GM18498 (cell line): ENCODE results near the gene CEP120.
"Not testable (repeated sequence)": the region's sequence is repeated elsewhere in the genome, so short reads cannot be mapped to it uniquely, and the experiment has no call there.

ENCODE experiments used
- ATAC-seq: cut with Tn5 transposase; IDR thresholded peaks from one replicate; pipeline ENCODE4 v1.9.1; 2021; ENCODE audit warnings: mild to moderate bottlenecking, moderate library complexity; ENCODE audit not compliant: unreplicated experiment

Gene CEP120

DNA sequence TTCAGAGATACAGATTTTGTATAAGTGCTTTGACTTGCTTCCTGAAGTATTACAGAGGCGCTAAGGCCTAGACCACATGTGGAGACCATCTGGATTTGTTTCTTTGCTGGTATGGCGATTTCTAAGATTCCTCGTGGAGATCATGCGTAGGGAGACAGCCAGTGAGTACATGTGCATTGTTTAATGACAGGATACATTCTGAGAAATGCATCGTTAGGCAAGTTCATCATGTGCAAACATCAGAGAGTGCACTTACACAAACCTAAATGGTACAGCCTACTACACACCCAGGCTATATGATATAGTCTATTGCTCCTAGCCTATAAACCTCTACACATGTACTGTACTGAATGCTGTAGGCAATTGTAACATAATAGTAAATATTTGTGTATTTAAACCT, 16.5 kb upstream of the CEP120 start:
- no peak for ATAC-seq

DNA sequence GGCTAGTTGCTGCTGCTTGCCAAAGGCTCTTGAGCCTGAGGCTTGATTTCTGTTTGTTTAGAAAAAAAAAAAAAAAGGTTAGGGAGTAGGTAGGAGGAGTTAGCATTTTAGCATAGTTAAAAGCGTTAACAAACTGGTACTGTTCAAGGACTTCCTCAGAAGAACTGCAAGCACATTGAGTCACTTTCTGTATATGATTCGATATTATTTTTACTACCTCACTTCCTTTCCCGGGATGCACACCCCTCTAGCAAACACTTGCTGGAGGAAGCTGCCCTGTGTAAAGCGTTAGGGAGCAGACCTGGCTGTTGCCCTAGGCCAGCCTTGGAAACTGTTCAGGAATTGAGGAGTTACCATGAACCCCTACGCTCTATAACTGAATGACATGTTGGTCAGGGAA, 15.7 kb upstream of the CEP120 start:
- peak; percentile 68 for ATAC-seq

DNA sequence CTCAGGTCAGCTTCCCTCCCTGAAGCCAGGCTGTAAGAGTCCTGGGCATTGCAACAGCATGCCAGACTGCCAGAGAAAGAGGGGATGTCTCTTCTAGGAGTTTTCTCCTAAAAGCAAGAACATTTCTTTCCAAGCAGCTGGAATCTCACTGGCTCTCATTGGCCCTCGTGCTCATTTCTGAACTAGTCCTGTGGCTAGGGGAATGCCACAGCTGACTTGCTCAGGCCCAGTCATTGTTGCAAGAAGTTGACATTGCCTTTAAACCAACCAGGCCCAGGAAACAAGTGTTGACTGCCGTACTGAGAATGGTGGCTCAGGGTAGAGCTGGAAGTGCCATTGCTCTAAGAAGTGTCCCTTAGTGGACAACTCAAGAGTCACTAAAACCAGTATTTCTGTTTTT, 15.0 kb upstream of the CEP120 start:
- ATAC-seq: peak; percentile 79

DNA sequence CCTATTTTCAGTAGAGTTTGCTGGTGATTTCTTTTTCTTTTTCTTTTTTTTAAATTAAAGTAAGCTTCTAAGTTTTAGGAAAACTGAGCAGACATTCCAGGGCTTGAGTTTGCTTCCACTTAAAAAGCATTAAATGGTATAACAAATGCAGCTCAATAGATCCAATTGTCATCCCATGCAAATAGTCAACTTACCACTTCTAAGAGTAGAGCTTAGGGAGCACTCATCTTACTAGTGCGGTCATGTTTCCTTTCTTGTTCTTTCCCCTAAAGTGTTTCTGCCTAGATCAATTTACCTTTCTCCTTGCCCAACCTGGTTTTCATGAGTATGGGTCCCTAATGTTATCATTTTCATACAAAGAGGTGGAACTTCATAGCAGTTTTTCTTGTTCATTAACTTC, 13.0 kb upstream of the CEP120 start:
- no peak for ATAC-seq

DNA sequence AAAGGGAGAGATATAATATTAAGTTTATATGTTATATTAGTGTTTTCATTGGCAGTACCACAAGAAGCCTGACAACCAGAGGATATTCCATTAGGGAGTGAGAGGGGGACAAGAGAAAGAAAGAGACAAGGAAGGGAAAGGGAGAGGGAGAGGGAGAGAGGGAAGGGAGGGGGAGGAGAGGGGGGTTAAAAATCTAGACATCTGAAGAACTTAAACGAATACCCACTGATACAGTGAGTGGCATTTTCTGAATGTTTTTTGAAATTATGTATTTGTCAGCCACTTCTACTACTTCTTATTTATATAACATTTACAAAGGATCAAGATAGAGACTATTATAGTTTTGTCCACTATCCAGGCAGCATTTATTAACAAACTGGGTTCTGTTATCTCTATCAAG, 11.6 kb upstream of the CEP120 start:
- no peak for ATAC-seq

DNA sequence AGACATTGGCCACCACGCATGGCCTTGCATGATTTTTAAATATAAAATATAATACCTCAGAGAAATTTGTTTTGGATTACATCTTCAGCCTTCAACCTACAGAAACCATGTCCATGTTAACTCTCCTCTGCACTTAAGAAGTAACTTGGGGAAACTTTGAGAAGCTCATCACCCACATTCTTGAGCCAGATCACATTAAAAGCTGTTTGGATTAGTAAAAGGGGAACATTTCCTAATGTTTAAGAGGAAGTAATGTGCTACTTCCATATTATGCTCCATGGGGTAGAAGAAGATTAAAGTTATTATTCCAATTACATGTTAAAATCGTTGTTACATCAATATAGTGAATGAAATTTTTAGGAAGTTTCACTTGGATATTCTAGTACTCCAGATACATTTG, 10.4 kb upstream of the CEP120 start:
- no peak for ATAC-seq

DNA sequence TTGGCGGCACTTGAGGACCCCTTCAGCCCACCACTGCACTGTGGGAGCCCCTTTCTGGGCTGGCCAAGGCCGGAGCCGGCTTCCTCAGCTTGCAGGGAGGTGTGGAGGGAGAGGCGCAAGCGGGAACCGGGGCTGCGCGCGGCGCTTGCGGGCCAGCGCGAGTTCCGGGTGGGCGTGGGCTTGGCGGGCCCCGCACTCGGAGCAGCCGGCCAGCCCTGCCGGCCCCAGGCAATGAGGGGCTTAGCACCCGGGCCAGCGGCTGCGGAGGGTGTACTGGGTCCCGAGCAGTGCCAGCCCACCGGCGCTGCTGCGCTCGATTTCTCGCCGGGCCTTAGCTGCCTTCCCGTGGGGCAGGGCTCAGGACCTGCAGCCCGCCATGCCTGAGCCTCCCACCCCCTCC, 7.2 kb upstream of the CEP120 start:
- not testable (repeated sequence) for ATAC-seq

DNA sequence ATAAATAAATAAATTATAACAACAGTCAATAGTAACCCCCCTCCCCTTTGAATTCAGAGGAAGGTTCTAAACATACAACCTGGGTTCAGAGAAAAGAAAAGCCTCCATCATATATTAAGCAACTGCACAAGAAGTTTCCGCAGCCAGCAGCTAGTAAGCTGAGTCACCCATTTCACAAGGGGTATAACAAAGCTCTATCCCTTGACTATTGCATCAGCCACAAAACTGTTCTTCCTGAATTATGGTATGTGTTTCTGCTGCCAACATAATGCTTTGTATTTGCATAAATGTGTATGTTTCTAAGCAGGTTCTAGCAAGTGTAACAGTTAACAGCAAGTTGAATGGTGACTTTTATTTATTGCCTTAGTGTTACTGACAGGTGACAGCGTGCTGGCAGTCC, 6.8 kb upstream of the CEP120 start:
- ATAC-seq: no peak

DNA sequence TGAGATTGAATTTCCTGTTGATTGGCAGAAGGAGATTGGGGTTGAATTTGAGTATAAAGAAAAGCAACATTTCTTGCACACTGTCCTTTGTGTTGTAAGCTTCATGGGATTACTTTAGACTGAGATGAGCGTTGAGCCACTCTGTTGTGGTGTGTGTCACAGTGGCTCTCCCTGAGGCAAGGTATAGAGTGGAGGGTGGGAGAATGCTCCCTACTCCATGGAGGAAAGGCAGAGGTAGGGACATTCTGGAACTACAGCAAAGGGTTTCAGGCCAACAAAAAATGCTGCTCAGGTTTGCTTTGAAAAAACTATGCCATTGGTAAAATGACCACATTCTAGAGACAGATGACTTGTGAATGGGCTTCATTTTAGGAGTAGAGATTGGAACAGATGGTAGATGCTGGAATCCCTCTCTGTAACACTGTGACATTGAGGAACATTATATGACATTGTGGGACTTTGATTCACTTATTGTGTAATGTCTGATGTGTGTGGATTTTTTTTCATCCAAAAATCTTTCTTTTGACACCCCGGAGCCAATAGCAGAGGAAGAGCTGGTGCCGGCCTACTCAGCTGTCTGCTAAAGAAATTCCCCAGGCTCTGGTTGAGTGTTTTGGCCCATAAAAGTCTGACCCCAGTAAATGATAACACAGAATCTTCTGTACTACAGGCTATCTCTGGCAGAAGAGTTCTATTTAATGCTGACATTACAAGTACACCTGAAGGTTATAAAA, 6.2 kb upstream of the CEP120 start:
- ATAC-seq: no peak

DNA sequence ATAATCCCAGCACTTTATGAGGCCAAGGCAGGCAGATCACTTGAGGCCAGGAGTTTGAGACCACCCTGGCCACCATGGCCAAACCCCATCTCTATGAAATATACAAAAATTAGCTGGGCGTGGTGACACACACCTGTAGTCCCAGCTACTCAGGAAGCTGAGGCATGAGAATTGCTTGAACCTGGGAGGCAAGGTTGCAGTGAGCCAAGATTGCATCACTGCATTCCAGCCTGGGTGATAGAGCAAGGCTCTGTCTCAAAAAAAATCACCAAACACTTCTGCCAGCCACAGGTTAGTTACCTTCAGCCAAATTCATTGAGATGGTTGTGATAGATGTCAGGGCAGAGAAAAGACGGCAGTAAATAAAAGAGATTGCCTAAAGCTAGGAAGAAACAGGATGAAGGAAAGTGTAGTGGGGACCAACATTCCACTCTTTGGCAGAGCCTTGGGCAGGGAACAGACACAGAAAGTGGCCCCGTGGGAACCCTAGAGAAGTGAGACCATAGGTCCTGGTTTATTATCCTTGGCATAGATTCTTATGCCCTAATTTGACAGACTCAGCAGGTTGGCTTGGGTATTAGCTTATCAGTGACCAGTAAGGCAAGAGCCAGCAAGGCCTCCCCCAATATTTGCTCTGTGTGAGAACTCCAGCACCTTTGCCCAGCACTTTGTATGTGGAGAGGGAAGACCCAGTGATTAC, 5.5 kb upstream of the CEP120 start:
- no peak for ATAC-seq

DNA sequence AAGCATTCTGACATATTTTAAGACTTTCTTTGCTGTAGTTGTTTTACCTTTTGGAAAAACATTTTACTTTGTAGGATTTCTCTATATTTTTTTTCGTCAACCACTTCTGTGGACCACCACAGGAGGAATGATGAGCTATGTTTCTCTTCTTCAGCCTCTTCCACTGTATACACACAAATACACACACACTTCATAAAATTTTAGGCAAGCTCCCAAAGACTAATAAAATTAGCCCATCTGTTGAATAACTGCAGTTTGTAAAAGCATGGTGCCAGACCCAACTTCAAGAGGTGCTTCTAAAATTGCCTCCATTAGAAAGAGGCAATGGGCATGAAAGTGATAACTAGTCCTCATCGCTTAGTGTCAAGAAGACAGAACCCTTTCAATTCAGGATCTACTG, 4.1 kb upstream of the CEP120 start:
- no peak for ATAC-seq

DNA sequence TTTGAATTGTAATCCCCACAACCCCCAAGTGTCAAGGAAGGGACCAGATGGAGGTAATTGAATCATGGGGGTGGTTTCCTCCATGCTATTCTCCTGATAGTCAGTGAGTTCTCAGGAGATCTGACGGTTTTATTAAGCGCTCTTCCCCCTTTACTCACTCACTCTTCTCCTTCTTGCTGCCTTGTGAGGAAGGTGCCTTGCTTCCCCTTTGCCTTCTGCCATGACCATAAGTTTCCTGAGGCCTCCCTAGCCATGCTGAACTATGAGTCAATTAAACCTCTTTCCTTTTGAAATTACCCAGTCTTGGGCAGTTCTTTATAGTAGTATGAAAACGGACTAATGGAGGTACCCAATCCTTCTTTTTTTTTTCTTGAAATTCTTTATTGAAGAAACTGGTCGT, 2.2 kb upstream of the CEP120 start:
- no peak for ATAC-seq

DNA sequence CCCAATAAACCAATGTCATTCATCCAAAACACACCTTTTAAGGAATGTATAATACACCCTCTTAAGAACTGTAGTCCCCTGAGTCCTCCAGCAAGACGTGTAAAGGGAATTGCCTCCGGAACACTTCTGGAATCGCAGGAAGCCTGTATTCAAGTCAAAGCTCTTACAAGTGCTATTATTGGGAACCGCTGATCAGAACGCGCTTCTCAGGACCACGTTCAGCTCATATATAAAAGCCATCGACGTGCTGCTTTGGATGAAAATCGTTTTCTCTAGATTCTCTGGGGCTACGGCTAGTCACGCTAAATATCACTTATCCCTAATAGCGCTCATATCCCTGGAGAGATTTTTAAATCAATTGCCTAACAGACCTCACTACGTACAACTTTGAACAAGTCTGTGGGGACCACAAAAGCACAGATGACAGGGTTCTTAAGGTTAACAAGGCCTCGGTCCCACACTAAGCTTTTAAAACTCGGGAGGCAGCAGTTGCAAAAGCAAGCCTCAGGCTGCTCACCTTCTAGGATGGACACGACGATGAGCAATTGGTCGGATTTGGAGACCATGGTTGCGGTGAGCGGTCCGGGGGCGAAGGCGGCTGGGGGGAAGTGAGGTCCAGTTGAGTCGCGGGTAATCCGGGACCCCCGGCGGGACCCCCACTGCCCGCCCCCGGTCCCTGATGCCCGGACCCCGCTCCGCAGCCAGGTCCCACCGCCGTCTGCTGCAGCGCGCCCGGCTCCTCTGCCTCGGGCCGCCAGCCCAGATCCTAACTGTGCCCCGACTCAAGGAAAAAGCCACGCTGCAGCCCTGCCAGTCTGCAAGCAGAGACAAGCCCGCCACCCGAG, 548 bp downstream of the CEP120 start:
- ATAC-seq: peak; percentile 21

DNA sequence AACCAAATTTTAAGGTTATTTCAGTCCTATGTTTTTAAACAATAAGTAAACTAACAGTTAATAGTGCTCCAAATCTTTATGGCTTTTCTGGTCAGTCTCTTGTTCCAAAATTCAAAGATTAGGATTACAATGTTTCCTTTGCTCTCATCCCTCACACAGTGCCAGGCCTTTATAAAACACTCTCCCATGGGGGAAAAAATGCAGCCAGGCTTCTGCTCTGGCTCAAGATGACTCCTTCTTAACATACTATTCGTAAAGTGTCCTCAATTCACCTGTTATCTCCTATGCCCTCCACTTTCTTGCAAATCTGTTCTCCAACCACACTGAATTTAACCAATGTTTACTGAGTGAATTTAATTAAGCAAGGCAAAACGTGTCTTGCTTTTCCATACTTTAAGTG, 1.4 kb downstream of the CEP120 start:
- no peak for ATAC-seq

DNA sequence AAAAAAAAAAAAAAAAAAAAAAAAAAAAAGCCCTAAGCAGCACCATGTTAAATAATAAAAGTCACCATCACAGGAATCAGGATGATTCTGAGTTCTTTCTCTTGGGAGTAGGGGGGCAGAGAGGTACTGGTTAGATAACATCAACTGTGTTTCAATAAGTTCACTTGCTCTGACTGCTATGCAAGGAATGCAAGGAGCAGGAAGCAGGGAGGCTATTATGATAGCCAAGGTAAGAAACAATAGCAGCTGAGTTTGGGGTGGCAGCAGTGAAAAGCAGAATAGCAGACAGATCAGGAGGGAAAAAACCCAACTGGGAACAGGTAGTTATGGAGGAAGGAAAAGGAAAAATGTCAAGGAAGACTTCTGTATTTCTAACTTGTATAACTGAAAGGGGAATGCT, 8.2 kb downstream of the CEP120 start:
- ATAC-seq: no peak

DNA sequence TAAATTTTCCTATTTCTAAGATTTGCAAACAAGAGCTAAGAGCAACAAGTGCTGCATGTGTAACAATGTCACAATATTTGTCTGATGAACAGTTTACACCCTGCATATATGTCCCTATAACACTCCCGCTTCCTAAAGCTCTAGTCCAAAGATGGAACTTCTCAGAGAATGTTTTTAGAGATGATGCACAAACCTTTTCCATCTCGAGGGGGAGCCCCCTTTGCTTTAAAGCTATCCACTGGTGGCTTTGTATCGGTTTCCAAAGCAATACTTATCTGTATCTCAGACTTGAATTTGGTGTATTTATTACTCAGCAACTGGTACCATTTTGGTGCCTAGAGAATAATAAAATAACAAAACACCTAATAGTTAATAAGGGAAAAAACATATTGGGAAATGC, 11.0 kb downstream of the CEP120 start:
- ATAC-seq: no peak

DNA sequence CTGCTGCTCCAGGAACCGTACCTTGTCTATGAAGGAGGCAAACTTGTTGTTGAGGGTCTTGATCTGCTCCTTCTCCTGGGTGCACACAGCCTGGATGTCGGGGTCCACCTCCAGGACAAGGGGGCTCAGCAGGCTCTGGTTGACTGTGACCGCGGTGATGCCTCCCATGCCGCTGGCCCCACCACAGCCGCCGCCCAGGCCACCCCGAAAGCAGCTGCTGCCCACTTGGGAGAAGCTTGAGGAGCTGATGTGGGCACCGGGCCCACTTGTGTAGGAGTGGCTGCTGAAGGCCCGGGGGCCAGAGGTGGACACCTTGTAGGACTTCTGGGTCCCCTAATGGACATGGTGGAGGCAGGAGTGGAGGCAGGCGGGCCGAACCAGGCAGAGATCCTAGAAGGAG, 21.2 kb downstream of the CEP120 start:
- ATAC-seq: not testable (repeated sequence)

DNA sequence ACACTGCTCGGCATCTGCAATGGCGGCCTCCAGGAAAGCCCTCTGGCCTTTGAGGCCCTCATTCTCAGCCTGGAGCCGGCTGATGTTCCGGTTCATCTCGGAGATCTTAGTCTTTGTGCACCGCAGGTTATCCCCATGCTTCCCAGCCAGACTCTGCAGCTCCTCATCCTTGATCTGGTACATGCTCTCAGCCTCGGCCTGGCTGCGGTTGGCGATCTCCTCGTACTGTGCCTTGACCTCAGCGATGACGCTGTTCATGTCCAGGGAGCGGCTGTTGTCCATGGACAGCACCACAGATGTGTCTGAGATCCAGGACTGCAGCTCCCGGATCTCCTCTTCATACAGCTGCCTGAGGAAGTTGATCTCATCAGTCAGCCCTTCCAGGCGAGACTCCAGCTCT, 21.9 kb downstream of the CEP120 start:
- ATAC-seq: no peak

DNA sequence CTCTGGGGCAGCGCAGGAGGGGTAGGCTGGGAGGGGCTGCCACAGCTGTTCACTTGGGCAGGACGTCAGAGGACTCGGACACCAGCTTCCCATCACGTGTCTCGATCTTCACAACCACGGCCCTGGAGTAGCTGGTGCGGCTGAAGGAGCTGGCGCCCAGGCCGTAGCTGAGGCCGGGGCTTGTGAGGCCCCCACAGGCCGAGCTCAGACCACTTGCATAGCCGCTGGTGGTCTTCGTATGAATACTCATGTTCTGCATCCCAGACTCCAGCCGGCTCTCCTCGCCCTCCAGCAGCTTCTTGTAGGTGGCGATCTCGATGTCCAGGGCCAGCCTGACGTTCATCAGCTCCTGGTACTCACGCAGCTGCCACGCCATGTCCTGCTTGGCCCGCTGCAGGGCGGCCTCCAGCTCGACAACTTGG, 22.3 kb downstream of the CEP120 start:
- not testable (repeated sequence) for ATAC-seq

DNA sequence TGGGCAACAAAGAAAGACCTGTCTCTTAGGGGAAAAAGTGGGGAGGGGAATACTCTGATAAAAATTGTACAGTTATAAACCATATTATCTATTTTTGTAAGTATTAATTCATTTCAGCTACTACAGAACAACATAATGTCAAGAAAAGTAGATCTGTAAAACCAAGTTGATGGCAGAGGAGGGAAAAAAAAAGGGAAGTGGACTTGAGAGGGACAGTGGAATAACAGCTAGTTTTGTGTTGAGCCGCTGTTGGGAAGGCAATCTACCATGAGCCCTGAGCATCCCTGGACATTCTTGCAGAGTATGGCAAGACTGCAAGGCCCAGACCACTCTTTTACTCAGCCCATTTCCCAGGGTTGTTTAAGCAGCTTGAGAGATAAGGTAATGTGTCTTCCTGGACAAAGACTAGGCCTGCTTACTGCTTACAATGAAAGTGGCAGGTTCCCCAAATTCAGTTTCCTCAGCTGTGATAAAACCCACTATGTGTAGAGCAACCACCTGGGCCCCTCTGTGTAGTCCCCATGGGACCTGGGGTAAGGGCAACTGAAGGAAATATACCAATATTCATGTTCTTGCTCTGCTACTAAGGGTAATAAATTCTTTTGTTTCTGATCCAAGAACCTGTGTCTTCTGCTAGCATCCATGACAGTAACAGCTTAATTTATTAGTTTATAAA, 25.0 kb downstream of the CEP120 start:
- ATAC-seq: no peak

DNA sequence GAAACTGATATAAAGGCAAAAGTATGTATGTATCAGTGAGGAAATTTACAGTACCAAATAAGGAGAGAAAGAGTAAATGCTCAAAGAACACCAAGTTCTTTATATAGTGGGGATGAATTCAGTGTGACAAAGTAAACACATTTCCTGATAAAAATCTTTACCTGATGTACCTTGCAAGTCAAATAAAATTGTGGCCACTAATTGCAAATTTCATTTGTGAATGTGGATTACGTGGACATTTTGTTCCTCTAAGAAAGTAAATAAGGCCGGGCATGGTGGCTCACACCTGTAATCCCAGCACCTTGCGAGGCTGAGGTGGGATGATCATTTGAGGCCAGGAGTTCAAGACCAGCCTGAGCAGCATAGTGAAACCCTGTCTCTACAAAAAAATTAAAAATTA, 25.7 kb downstream of the CEP120 start:
- no peak for ATAC-seq
